GM19035 (cell line): ENCODE measurements around the gene RABGAP1L.

Experiments used
- ATAC-seq: cut with Tn5 transposase; IDR thresholded peaks from one replicate; pipeline ENCODE4 v1.9.1; 2021; ENCODE audit not compliant: unreplicated experiment

Gene RABGAP1L

DNA sequence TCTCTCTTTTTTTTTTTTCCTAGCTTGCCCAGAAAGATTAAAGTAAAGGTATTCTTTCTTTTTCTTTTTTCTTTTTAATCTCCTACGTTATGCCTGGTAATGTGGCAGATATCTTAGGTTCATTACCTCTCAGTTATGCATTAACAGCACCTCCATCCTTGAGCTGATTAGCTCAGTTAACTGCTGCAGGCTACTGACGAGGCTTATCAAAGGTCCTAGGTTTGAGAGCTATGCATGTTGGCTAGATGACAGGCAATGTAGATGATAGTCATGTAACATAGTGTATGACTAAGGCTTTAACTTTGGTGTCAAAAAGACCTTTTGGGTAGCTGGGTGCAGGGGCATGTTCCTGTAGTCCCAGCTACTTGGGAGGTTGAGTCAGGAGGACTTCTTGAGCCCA is 786.7 kb downstream of the RABGAP1L start:
- no peak for ATAC-seq

DNA sequence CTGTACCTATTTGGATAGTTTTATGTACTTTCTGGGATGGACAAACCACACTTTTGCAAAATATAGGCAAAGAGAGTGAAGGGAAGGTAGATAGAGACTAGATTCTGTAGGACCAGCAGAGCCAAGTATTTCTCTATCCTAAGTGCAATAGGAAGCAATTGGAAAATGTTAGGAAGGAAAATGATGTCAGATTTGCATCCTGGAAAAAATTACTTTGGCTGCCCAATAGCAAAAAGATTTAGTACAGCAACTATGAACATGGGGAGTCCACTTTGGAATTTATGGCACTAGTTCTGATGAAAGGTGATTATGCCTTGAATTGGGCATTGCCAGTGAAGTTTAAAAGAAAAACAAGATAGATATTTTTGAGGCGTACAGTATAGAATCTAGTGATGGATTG is 789.7 kb downstream of the RABGAP1L start:
- ATAC-seq = no peak

DNA sequence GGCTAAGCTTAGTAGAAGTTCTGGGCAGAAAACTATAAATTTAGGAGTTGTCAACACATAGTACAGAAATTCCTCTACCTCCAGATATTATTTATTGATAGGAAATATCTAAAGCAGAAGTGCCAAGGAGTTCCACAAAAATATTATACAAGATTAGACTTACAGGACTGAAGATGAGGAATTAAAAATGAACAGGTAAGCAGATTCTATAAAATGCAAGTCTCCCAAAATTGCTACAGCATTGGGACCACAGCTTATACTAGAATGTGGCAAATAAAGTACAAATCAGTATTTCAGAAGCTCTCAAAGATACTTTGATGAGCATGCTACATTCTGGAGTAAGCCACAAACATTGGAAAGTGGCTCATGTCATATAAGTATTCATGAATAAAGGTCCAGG is 790.3 kb downstream of the RABGAP1L start:
- no peak for ATAC-seq

DNA sequence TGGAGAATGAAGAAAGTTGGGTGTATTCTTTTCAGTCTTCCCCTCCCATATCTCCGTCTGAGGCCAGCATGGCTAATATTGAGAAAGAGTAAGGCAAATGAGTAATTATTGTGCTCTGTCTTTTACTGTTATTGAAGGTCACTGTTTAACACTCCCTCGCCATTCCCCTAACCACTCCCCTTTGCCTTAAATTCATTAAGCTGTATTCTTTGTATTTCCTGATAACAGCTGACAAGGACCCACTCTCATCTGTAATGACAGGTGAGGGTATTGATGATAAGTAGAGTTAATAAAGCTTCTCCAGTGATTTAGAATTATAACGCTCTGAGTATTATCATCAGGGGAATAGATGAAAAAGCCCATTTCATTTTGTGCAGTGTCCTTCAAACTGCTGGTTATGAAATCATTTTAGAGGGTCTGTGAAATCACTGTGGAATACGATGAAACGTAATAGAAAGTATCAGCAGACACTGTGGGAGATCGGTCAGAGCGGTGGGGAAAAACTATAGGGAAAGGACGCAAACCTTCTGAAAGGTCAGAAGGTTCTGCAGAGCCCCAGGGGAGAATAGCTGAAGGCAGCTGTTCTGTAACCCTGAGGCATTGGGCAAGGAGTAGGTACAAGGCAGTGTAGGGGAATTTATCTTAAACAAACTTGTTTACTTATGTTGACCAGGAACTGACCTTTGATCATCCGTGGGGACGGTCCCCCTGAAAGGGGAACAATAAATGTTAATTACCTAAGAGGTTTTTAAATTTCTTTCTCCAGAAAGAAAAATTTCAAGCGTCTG is 794.2 kb downstream of the RABGAP1L start:
- peak; percentile 49 for ATAC-seq

DNA sequence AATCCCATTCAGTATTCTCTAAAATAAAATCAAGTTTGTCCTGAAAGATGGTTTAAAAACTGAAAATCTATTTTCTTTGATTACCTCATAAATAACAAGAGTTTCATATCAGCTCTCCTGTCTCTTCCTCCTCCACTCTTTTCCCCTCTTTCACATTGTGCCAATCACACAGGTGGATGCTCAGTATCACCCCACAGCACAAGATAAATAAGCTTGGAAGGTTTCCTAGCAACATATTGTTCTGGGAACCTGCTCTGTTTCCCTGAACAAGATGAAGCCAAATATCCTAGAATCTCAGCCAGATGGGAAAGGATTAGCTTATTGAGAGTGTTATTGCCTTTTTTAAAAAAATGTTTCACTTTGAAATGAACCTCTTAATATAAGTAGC is 794.7 kb downstream of the RABGAP1L start:
- peak; percentile 12 for ATAC-seq

DNA sequence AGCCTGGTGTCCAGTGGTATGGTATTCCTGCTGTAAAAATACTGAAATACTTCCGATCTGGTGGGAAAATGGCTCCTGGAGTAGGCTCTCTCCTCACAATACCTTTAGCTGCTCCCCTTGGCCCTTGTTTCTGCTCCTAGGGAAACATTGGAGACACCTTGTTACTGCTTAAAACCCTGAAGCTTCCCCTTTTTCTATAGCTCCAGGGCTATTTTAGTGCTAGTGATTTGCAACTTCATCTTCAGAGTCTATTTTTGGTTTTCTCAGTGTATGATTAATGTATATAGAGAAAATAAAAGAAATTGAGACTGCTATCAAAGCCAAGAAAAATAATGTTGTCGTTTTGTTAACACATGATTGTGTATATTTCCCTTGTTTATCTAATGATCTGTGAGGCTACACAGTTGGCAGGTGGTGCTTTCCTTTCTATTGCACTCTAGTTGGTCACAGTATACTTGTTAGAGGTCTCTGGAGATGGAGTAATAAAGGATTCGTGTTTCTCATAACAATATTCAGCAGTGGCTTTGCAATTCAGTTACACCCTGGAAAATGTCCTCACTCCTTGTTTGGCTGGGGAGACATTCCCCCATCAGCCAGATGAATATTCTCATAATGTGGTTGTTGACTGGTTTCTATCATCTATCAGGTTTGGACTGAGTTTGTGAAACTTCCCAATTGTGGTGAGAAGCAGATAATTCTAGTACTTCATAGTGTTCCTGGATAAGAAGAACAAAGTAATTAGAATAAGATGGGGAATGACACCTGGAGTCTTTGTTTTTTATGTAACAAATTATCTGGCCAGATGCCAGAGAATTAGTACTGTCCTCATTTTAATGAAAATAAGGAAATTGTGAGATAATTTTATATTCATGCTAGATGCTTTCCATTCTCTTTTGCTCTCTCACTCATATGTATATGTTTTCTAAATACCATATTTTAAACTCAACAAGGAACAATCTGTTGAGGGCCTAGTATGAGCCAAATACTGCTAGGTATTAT is 795.6 kb downstream of the RABGAP1L start:
- no peak for ATAC-seq

DNA sequence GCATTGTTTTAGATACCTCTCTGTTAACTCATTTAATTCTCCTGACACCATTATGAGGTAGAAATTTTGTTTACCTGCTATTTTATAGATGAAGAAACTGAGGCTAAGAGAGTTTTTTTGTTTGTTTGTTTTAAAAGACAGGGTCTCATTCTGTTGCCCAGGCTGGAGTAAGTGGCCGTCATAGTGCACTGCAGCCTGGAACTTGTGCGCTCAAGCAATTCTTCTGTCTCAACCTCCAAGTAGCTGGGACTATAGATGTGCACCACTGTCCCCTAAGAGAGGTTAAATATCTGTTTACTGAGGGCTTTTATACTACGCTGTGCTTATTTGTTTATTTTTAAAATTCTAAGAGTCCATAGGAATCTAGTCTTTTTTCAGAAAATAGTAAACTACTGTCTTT is 796.8 kb downstream of the RABGAP1L start:
- ATAC-seq = no peak

DNA sequence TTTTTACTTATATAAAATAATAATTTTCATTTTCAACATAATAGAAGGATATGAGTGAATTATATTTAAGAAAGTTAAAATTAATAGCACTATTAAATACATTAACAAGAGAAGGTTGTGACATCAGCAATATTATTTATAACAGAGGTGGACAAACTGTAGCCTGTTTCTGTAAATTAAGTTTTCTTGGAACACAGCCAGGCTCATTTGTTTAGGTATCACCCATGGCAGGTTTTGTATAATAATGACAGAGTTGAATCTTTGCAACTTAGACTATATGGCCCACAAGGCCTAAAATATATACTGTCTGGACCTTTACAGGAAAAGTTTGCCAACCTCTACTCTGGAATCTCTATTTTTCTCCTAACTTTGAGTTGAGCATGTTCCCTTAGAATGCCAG is 797.7 kb downstream of the RABGAP1L start:
- ATAC-seq = no peak

DNA sequence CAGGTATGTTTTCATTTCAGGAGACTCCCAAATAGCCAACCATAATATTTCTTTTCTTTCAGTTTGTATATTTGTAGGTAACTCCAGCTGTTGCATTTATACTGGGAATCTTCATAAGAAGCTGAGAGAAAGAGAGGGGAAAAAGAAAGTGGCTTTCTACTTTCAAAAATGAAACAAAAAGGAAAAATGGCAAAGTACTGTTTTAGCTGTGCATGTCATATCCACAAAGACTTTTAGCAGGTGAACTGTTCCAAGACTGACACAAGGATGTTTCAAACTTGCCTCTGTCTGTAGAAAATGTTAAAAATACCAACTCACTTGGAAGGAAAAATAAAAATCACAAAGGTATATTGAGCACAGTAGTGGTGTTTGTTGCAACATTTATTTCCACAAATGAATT is 798.5 kb downstream of the RABGAP1L start:
- ATAC-seq = no peak

DNA sequence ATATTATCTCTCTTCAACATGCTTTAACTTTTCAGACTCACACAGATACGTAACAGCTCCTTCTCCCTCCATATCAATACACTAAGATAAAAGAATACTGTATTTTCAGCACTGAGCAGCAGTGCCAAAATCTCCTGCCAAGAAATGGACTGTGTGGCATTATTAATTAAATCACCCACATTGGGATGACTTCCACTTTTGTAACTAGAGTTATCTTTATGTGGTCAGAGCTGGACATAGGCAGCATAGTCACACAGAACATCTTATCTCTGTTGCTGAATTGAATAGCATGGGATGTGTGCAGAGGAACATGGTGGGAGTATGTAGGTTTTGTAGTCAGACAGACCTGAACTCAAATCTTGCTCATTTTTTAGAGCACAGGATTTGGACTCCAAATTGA is 799.1 kb downstream of the RABGAP1L start:
- no peak for ATAC-seq

DNA sequence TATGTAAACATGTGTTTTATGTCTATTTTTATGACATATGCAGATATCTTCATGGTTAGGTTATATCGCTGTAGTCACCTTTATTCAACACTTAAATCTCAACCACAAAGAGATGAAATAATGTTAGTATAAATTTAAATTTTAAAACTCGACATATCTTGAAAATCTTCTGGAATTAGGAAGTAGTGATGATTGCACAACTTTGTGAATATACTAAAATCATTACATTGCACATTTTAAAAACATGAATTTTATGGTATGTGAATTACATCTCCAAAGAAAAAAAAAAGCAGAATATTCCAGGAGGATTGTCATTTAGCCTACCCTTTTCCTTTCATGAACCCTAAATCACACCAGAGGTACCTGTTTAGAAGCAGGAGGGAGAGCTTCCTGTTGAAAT is 801.0 kb downstream of the RABGAP1L start:
- ATAC-seq = no peak

DNA sequence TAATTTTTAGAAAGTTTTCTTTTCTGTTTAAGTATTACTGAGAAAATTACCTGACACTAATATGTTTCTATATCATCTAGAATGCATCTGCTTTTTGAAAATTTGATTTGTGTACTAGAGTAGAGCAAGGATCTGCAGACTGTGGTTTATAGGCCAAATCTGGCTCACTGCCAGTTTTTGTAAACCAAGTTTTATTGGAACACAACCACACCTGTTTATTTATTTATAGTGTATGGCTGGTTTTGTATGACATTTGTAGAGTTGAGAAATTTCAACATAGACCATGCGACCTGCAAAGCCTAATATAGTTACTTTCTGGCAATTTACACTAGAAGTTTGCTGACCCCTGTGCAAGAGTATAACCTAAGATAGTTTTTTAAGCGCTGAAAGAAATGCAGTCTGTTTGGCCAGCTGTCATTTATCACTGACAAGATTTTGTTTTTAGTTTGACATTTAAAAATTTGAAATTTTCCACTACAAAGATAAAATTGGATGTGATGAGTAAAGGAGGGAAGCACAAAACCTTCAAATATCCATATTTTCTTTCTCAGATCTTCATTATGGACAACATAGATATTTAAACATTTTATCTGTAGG is 804.3 kb downstream of the RABGAP1L start:
- no peak for ATAC-seq

DNA sequence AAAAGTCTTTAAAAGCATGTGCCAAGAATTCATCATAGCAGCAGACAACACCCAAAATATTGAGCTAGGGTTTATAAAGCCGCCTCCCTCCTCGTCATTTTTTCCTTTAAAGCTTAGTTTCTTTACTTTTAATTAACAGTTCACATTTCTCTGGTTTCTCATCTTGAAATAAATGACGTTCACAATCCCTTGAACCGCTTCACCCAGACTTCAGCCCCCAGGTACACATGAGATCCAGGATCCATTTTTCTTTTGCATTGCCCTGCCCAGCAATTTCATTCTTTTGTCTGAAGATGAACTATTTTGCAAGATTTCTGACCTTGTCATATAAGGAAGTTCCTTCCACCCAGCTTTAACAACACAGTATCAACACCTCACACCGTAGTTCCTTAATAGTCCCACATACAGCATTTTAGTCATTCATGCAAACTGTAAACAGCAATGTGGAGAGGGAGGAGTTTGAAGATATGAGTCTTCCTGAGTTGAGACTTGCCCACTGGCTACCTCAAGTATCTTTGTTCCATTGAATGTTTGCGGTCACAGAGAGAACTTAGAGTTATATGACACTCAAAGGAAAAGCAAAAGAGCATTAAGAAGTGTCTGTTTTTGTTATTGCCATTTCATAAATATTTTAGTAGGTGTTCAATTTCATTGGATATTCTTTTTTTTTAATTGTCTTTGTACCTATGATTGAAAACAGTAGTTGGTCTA is 805.1 kb downstream of the RABGAP1L start:
- peak; percentile 43 for ATAC-seq

DNA sequence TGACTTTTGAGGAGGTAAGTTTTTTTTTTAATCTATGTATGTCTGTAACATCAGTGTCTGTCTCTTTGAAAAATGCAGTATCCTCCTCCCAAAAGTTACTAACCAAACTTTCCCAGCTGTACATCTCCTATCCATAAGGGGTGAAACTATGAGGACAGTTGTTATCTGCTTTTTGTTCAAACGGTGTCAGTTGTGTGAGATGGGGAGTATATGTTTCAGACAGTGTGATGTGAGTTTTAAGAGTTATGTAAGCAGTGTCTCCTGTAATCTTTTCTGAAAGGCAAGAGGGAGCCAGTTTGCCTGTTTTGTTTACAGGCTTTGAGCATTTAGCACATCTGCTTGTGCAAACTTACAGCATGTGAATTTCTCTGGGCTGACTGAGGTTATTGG is 805.6 kb downstream of the RABGAP1L start:
- ATAC-seq = no peak

DNA sequence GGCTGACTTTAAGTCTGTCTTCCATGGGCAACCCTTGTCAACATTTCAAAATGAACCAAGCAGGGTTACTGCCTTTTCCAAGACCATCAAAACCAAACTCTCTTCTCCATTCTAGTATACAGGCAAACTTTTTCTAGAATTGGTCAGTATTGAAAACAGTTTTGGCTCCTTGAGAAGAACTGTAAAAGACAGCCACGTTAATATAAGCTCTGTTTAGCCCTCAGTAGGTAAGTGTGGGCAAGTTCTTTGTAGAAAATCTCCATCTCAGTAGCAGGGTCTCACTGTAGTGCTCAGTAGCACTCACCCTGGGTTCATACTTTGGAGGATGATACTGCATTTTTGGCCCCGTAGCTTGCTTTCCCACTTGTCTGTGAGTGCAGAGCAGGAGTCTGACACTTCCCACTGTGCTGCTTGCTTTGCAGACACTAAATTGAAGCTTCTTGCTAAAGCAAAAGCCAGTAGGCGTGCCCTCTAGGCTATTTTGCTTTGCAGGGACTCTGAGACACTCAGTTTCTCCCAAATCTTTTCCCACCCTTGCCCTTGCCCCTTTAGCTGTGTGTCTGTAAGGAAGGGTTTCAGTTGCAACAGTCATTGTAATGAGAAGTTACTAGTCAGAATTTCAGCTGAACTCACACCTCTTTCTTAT is 806.2 kb downstream of the RABGAP1L start:
- no peak for ATAC-seq

DNA sequence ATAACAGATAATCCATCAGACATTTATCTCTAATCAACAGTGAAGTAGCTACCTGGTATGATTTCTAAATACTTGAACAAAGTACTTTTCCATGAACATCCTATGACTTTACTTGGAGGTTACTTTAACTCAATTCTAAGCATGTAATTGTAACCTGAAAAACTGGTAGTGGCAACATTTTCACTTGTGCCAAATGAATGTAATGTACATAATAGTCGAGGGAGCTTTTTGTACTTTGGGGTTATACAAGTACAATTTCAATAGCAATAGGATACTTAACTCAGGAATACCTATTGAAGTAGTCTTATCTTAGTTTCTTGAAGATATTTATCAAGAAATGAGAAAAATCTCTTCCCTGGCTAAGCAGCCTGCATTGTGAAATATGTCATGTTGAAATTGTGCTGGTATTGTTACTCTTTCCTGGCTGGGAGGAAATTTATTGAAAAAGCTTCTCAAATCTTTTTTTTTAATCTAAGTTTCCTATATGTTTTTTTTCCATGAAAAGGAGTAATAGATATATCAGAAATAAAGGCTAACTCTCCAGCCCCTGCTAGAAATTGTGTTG is 806.8 kb downstream of the RABGAP1L start:
- ATAC-seq = no peak

DNA sequence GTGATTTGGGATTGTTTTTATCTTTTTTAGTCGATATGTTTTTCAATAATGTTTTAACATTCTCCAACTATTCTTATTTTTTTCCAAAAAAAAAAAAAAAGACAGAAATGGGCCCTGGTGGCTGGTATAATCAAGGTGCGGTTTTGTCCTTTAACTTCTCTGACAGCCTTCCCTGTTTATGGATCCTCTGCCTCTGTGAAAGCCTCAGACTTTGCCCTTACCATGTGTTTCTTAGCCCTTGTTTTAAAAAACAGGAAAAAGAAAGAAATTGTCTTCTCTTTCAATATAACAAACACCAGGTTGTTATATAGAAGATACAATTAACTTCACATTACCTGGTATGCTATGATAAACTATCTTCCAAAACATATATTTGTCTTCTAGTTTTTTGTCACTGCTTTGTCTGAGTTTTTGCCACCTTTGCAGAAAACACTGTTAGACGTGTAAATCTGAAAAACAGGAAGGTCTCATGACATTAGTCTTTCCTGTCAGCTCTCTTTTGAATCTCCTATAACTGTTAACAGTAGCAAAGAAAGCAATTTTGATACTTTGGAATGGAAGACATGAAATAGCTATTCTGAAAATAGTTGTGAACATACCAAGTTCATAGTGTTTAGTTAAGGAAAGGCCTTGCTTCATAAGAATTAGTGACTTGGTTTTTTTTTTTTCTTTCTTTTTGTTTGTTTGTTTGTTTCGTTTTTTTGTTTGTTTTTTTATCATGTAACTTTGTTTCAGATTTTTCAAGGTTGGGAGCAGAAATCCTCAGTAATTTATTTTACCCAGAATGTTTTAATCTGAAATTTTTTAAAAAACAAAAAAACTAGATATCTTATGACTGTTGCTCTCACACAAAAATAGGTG is 808.8 kb downstream of the RABGAP1L start:
- ATAC-seq = no peak

DNA sequence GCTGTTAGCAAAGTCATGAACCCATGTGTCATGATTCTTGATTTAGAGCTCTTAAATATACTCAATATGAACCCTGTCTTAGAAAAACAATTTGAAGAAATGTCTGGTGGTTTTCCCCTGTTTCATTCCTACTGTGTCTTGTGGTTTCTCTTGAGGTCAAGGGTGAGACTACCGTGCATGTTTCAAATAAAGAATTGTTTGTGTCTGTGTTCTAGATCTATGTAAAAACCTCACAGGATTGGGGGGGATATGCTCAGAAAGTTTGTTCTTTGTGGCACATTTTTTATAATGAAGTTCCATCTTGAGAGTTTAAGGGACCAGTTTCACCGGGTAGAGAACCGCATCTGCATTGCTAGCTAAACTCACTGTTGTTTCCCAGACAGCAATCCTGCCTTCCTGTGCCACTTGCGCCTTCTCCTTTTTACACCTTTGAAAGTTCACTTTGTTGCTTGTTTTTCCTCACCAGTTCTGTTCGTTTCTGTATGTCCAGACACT is 809.5 kb downstream of the RABGAP1L start:
- peak; percentile 73 for ATAC-seq

DNA sequence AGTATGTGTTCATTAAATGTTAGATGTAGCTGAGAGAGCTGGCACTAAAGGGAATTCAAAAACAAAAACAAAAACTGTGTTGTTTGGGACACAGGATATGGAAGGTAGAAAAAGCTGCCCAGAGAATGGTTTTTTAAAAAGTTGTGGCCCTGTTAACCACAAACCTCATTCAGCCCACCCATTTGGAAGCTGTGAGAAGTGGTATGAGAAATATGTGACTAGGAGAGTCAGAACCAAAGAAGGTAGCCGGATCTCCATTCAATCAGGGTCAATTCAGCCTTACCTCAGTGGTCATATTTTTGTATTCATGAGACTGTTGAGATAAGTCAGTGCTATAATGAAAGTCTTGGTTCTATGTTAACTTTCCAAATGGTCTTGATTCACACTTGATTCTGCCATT is 810.7 kb downstream of the RABGAP1L start:
- no peak for ATAC-seq
